GM13976 (cell line): ENCODE results near the gene CCN2.

Experiments used
- DNase-seq: peaks from one replicate; pipeline ENCODE4 v3.0.0; 2012; ENCODE audit warnings: low spot score
- CTCF ChIP-seq: IDR thresholded peaks from 2 replicates; pipeline ENCODE4 v1.5.1; 2012; ENCODE audit warnings: borderline replicate concordance, mild to moderate bottlenecking; ENCODE audit not compliant: insufficient read depth; ENCODE audit errors: extremely low read depth, missing control alignments, control extremely low read depth
- in situ Hi-C: fragments of 300-500 bp; cut with MboI; formaldehyde crosslinking; loops from one replicate; pipeline ENCODE4 v1.12.0; 2022; ENCODE audit warnings: low sequenced_read_pairs, mixed read lengths, inconsistent platforms; ENCODE audit not compliant: unreplicated experiment

The CCN2 gene

GRCh38 chr6:131980338-131980790, 29.2 kb upstream of the CCN2 start:
- no peak for TF ChIP-seq CTCF

GRCh38 chr6:131979515-131980337, 28.6 kb upstream of the CCN2 start:
- no peak for DNase-seq
- no peak for TF ChIP-seq CTCF
- in situ Hi-C loops: no loop called here

More at GRCh38 chr6:131980338-131980790, 29.2 kb upstream of the CCN2 start:
- in situ Hi-C loops: no loop called here
- DNase-seq: no peak

- in situ Hi-C loops: no loop called here
- TF ChIP-seq CTCF: no peak
- no peak for DNase-seq
Observed at GRCh38 chr6:131978522-131978921, 27.4 kb upstream of the CCN2 start.

- no peak for DNase-seq
Observed at GRCh38 chr6:131976545-131977061, 25.4 kb upstream of the CCN2 start.

GRCh38 chr6:131972741-131973140, 21.6 kb upstream of the CCN2 start:
- no peak for DNase-seq
- no peak for TF ChIP-seq CTCF
- in situ Hi-C loops: no loop called here

More at GRCh38 chr6:131976545-131977061, 25.4 kb upstream of the CCN2 start:
- no peak for TF ChIP-seq CTCF
- in situ Hi-C loops: no loop called here

- in situ Hi-C loops: no loop called here
- DNase-seq: no peak
- no peak for TF ChIP-seq CTCF
Observed at GRCh38 chr6:131970076-131970859, 19.1 kb upstream of the CCN2 start.
